ENCODE results near the gene TECTB. TPM values are rescaled to one million over a fixed set of nuclear protein-coding genes. Genes with fewer than 3 reads are reported as not detected.

TECTB gene
- total RNA-seq, 1 donor from 2014 or later, result 0.10 TPM

DNA sequence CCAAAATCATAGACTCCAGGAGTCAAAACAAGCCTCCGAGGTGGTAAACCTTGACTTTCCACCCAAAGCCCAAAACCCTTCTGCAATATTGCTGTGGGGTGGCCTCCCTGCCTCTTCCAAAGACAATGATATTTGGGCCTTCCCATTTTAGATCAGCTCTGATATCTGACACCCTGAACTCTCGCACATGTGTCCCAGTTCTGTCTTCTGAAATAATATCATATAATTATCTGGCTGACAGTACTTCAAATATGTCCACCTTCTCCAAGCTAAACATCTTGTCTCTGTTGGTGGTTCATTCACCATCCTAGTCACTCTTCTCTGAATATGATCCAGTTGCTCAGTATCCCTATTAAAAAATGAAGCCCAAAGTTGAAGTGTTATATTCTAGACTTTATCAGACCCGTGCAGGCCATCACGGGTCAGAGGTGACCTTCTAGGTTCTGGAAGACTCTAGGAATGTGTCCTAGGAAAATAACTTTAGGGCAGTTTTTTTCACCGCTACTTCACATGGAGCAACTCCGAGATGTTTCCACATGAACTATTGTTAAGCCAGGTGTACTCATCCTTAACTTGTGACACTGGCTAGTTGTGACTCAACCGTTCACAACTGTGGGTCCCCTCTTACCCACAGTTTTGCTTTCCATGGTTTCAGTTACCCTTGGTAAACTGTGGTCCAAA lies 6.3 kb downstream of the TECTB start:
- H3K27me3 Mint-ChIP-seq, result peaks cover 6% of the 10 kb centered on the region
- H3K36me3 Mint-ChIP-seq, result no peaks in the 10 kb centered on the region
- TF ChIP-seq, protein P1, sequence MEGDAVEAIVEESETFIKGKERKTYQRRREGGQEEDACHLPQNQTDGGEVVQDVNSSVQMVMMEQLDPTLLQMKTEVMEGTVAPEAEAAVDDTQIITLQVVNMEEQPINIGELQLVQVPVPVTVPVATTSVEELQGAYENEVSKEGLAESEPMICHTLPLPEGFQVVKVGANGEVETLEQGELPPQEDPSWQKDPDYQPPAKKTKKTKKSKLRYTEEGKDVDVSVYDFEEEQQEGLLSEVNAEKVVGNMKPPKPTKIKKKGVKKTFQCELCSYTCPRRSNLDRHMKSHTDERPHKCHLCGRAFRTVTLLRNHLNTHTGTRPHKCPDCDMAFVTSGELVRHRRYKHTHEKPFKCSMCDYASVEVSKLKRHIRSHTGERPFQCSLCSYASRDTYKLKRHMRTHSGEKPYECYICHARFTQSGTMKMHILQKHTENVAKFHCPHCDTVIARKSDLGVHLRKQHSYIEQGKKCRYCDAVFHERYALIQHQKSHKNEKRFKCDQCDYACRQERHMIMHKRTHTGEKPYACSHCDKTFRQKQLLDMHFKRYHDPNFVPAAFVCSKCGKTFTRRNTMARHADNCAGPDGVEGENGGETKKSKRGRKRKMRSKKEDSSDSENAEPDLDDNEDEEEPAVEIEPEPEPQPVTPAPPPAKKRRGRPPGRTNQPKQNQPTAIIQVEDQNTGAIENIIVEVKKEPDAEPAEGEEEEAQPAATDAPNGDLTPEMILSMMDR (conservative IDR thresholded peaks at IDR 0.05), result no peak
- H3K27ac Mint-ChIP-seq, result no peak overlapping the region
- DNase-seq (ENCODE audit: extremely low spot score, unreplicated experiment), result no peak
- H3K4me3 Mint-ChIP-seq, result no peak overlapping the region
- no peaks in the 10 kb centered on the region for H3K4me1 Mint-ChIP-seq (ENCODE audit: unreplicated experiment)
- no peaks in the 10 kb centered on the region for H3K9me3 Mint-ChIP-seq

DNA sequence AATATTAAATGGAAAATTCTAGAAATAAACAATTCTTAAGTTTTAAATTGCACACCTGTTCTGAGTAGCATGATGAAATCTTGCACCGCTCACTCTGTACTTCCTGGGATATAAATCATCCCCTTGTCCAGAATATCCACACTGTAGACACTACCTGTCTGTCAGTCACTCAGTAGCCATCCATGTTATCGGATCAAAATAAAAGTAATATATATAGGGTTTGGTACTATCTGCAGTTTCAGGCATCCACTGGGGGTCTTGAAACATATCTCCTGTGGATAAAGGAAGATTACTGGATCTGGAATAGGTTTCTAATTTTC lies 6.8 kb downstream of the TECTB start:
- Mint-ChIP-seq H3K36me3 (no peaks in the 10 kb centered on the region), H3K27me3 (peaks cover 2% of the 10 kb centered on the region), H3K9me3 (no peaks in the 10 kb centered on the region), H3K4me3 (no peak overlapping the region), H3K27ac (no peak overlapping the region), H3K4me1 (ENCODE audit: unreplicated experiment) (no peaks in the 10 kb centered on the region)
- TF ChIP-seq, protein P1 (conservative IDR thresholded peaks at IDR 0.05), result no peak
- DNase-seq (ENCODE audit: extremely low spot score, unreplicated experiment), result no peak

DNA sequence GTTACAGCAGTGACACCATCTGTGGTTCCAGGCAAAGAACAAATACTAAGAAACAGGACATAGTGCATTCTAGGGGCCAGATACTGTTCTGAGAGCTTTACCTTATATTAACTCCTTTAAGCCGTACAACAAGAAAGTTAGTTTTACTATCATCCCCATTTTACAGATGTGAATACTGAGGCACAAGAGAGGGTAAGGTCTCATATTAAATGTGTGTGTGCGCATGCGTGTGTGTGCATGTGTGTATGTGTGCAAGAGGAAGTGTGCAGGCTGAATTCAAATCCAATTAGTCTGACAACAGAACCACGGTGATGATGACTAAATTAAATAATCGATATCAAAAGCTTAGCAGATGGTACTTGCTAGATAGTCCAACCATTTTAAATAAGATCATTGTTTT lies 11.0 kb downstream of the TECTB start:
- H3K4me1 Mint-ChIP-seq (ENCODE audit: unreplicated experiment), result peaks cover 14% of the 10 kb centered on the region
- no peaks in the 10 kb centered on the region for H3K36me3 Mint-ChIP-seq
- TF ChIP-seq, protein P1 (conservative IDR thresholded peaks at IDR 0.05), result no peak
- no peak for DNase-seq (ENCODE audit: extremely low spot score, unreplicated experiment)
- no peaks in the 10 kb centered on the region for H3K27me3 Mint-ChIP-seq
- no peaks in the 10 kb centered on the region for H3K9me3 Mint-ChIP-seq
- H3K27ac Mint-ChIP-seq, result no peak overlapping the region
- H3K4me3 Mint-ChIP-seq, result no peak overlapping the region

DNA sequence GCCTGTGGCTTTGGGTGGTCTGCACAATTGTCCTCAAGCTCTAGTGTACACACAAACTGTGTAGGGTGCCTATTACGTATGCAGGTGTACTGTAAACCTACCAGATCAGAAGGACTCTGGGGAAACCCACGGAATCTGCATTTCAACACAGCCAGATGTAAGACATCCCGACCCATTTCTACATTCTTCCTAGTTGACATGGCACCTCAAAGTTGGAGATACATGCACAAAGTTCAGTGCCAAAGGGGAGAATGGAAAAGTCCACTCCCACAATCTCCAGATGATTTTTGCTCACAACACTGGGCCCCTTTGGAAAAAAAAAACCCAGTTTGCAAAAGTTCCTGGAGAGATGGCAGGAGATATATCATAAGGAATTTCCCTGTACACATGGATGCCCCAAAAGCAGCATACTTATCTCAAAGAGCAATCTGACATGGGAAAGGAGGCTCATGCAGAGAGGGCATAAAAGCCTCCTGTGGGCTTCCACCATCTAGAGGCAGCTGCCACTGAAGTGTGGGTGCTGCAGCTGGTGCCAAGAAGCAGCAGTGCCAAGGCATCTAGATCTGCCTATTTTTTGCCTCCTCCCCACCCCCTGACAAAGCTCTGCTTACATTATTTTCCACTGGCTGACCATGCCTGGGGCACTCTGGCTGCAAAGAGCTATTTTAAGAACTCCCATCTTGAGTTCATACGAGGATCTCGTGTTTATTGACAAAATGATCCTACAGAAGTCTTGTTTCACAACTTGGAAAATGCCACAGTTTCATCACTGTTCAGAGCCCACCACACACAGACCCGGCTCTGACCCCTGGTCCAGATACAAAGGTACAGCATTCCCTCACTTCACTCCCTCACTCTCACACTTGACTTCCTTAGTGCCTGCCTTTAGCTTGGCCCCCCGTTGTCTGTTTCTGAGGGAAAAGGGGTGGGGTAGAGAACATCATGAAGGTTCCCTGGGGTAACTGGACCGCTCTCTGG lies 12.9 kb downstream of the TECTB start:
- DNase-seq (ENCODE audit: extremely low spot score, unreplicated experiment), result no peak
- no peak overlapping the region for H3K4me3 Mint-ChIP-seq
- no peaks in the 10 kb centered on the region for H3K9me3 Mint-ChIP-seq
- H3K27ac Mint-ChIP-seq, result no peak overlapping the region
- H3K36me3 Mint-ChIP-seq, result no peaks in the 10 kb centered on the region
- TF ChIP-seq, protein P1 (conservative IDR thresholded peaks at IDR 0.05), result no peak
- no peaks in the 10 kb centered on the region for H3K27me3 Mint-ChIP-seq
- peaks cover 14% of the 10 kb centered on the region for H3K4me1 Mint-ChIP-seq (ENCODE audit: unreplicated experiment)

DNA sequence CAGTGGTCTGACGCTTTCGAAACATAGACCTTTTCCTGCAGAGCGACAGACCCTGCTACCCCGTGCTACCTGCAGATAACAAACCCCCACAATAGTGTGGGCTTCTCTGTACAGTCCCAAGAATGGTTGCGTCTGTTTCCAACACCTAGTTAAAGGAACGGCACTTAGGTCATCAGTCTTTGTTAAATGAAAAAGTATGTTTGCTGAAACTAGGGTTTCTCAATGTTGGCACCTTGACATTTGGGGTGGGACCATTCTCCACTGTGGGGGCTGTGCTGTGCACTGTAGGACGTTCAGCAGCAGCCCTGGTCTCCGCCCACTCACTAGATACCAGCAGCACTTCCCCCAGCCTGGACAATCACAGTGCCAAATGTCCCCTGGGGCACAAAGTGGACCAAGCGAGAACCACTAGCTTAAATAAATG lies 13.7 kb downstream of the TECTB start:
- H3K4me1 Mint-ChIP-seq (ENCODE audit: unreplicated experiment), result peaks cover 14% of the 10 kb centered on the region
- no peak overlapping the region for H3K27ac Mint-ChIP-seq
- no peak overlapping the region for H3K4me3 Mint-ChIP-seq
- H3K27me3 Mint-ChIP-seq, result no peaks in the 10 kb centered on the region
- DNase-seq (ENCODE audit: extremely low spot score, unreplicated experiment), result no peak
- no peaks in the 10 kb centered on the region for H3K36me3 Mint-ChIP-seq
- no peaks in the 10 kb centered on the region for H3K9me3 Mint-ChIP-seq
- TF ChIP-seq, protein P1 (conservative IDR thresholded peaks at IDR 0.05), result no peak
